ENCODE data around the gene LRP3.

DNA sequence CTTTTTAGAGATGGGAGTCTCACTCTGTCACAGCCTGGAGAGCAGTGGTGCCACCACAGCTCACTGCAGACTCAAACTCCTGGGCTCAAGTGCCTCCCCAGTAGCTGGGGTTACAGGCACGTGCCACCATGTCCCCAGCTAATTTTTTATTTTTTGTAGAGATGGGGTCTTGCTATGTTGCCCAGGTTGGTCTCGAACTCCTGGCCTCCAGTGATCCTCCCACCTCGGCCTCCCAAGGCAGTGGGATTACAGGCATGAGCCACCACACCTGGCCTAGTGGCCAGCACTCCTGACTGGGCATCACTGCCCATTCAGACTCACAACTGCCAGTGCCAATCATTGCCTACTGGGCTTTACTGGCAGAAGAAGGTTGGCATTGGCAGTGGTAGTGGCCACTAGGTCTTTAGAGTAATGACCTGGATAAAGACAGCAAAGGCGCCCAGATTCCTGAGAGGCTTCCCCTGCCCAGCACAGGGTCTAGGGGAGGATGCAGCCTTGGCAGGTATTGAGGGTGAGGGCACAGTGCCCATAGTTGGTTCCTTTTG is 58.4 kb downstream of the LRP3 start:
- TF ChIP-seq, protein P1, sequence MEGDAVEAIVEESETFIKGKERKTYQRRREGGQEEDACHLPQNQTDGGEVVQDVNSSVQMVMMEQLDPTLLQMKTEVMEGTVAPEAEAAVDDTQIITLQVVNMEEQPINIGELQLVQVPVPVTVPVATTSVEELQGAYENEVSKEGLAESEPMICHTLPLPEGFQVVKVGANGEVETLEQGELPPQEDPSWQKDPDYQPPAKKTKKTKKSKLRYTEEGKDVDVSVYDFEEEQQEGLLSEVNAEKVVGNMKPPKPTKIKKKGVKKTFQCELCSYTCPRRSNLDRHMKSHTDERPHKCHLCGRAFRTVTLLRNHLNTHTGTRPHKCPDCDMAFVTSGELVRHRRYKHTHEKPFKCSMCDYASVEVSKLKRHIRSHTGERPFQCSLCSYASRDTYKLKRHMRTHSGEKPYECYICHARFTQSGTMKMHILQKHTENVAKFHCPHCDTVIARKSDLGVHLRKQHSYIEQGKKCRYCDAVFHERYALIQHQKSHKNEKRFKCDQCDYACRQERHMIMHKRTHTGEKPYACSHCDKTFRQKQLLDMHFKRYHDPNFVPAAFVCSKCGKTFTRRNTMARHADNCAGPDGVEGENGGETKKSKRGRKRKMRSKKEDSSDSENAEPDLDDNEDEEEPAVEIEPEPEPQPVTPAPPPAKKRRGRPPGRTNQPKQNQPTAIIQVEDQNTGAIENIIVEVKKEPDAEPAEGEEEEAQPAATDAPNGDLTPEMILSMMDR (conservative IDR thresholded peaks at IDR 0.05 in 1 of 2, IDR thresholded peaks at IDR 0.05 in 1 of 2; ENCODE audit: low read depth in 1 of 2, low read length in 2 of 2), result no peak
- no peak for TF ChIP-seq EZH2 (IDR thresholded peaks at IDR 0.05; ENCODE audit: low read length, missing control alignments)

All from fibroblast of lung (primary cell).